ENCODE results near the gene SLC1A5.
"Not testable (repeated sequence)": the region's sequence is repeated elsewhere in the genome, so short reads cannot be mapped to it uniquely, and the experiment has no call there.

The SLC1A5 gene

DNA sequence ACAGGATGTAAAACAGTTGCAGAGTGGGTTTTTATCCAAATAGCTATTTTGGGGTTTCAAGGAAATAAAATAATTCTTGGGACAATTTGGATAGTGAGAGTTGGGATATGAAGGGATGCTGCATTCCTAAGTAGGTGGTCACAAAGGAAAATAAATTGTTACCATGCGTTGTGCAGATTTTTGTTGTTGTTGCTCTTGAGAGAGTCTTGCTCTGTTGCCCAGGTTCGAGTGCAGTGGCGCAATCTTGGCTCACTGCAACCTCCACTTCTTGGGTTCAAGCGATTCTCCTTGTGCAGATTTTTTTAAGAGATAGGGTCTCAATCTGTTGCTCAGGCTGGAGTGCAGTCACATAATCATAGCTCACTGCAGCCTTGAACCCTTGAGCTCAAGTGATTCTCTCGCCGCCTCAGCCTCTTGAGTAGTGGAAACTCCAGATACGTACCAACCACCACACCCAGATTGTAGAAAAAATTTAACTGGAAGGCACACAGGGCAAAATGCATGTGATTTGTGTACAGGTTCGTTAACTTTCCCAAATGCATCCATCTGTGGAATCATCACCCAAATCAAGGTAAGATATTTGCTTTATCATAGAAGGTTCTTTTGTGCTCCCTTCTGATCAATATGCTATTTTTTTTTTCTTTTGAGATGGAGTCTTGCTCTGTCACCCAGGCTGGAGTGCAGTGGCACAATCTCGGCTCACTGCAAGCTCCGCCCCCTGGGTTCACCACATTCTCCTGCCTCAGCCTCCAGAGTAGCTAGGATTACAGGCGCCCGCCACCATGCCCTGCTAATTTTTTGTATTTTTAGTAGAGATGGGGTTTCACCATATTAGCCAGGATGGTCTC lies 16.0 kb downstream of the SLC1A5 start:
- DNase-seq, result no peak

DNA sequence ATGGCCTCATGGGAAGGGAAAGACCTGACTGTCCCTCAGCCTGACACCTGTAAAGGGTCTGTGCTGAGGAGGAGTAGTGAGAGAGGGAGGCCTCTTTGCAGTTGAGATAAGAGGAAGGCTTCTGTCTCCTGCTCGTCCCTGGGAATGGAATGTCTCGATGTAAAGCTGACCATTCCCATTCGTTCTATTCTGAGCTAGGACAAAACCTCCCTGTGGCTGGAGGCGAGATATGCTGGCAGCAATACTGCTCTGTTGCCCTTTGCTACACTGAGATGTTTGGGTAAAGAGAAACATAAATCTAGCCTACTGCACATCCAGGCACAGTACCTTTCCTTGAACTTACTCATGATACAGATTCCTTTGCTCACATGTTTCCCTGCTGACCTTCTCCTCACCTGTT lies 19.6 kb downstream of the SLC1A5 start:
- DNase-seq, result not testable (repeated sequence)

DNA sequence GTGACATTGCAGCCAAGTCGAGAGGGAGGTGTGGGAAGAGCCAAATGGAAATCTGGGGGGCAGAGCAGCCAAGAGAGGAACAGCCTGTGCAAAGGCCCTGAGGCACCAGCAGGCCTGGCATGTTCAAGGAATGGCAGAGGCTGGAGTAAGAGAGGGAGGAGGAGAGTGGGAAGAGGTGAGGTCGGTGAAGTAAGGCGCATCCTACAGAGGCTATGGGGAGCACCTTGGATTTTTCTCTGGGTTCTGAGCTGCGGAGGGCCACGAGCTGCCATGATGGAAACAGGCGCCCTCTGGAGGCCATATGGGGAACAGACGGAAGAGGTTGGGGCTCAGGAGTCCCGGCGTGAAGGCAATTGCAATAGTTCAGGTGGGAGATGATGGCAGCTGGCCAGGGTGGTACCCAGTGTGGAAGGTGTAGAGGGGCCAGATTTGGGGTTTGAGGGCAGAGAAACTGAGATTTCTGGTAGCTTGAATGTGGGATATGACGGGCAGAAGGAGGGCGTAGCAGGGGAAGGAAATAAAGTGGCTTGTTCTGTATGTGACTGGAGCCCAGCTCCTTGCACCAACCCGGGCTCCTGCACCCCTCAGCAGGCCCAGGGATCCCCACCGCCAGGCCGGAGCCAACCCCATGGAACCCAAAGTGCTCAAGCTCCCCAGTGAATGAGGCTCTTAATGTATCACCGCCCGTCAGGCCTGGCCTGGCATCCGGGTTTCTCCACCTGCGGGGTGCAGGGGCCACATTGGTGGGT lies 21.7 kb downstream of the SLC1A5 start:
- no peak for DNase-seq

DNA sequence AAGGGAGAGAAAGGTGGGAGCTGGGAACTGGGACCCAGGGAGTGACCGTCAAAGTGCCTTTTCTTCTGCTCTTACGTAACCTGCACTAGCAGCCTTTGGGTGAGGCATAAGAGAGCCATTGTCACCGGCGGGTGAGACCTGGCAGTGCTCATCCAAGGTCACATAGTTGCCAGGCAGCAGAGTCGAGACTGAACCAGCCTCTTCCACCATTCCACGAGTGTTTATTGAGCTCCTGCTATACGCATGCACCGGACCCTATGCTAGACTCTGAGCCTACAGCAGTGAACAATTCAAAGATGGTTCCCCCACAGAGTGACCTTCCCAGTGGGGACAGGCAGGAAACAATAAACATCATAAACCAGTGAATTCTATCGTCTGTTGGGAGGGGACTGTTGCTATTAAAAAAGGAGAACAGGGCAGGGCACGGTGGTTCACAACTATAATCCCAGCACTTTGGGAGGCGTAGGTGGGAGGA lies 23.5 kb downstream of the SLC1A5 start:
- peak in 2 of 56 donors; percentile 9 to 30 for DNase-seq

DNA sequence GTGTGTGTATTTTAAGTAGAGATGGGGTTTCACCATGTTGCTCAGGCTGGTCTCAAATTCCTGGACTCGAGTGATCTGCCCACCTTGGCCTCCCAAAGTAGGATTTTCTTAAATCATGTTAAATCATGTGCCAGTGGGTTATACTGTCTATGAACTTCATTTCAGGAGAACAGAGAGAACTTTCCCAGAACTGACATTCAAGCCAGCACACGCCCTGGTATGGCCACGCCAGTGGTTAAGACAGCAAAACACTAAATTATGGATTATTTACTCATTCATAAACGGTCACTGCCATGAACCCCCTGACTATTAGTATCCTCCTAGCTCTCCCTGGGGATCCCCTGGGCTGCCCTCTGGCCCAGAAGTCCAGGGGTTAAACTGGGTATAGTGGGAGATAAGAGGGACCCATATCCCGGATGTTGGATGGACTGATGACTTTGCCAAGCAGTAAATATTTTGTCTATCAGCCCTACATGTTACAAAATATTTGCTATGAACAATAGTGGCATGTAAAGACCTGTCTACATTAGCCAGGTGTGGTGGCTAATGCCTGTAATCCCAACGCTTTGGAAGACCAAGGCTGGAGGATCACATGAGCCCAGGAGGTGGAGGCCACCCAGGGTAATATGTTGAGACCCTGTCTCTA lies 26.0 kb downstream of the SLC1A5 start:
- no peak for DNase-seq

DNA sequence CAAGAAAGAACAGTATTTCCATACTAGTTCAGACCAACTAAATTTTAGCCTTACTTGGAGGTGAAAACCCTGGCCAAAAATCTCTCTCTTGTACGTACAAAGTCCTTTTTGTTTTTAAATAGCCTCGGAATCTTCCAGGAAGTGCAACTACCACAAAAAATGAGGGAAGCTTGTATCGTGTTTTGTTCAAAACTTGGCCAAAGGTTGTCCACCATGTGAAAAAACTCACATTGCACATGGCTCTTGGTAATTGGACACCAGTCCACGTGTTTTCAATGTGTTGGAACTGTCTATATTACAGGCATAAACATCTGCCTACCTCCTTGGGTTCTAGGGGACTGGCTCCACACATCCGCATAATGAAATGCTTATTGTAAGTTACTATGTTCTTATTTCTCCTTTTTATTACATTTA lies 27.0 kb downstream of the SLC1A5 start:
- DNase-seq, result no peak

DNA sequence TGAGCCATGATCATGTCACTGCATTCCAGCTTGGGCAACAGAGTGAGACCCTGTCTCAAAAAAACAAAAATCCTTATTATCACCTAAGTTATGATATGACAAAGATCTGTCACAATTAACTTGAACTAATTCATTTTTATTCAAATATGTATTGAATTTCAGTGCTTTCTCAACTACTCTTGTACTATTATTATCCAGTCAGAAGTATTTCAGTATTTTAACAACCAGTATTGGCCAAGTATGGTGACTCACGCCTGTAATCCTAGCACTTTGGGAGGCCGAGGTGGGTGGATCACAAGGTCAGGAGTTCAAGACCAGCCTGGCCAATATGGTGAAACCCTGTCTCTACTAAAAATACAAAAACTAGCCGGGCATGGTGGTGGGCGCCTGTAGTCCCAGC lies 27.5 kb downstream of the SLC1A5 start:
- not testable (repeated sequence) for DNase-seq

DNA sequence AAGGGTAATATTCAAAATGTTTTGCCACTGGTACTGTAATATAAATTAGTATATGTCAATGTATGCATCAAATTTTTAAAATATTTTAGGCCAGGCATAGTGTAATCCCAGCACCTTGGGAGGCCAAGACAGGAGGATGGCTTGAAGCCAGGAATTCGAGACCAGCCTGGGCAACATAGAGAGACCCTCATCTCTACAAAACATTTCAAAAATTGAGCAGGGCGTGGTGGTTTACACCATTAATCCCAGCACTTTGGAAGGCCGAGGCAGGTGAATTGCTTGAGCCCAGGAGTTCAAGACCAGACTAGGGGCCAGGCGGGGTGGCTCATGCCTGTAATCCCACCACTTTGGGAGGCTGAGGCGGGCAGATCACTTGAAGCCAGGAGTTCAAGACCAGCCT lies 28.0 kb downstream of the SLC1A5 start:
- no peak for DNase-seq

DNA sequence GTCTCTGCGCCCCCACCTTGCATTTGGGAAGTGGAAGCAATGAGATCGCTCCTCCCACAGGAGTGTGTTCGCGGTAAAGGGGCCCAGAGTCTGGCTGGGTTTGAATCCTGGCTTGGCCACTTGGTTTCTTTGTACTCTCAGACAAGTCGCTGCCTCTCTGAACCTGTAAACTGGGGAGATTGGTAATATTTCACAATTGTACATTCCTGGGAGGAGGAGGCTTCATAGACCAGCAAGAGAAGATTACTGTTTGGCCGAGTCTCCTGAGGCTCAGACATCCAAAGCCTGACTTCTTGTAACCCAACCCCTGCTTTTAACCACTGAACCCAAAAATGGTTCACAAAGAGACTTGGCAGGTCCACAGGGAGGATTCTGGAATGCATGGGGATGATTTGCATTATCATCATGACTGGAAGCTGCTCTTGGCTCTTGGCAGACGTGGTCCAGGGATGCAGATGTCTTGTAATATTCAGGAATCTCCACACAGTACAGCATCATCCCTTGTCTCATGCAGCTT lies 28.5 kb downstream of the SLC1A5 start:
- DNase-seq, result no peak

DNA sequence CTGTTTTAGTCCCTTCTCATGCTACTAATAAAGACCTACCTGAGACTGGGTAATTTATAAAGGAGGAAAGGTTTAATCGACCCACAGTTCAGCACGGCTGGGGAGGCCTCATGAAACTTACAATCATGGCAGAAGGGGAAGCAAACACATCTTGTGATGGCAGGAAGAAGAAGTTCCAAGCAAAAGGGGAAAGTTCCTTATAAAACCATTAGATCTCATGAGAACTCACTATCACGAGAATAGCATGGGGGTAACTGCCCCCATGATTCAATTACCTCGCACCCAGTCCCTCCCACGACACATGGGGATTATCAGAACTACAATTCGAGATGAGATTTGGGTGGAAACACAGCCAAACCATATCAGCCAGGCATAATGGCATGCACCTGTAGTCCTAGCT lies 29.2 kb downstream of the SLC1A5 start:
- no peak for DNase-seq

DNA sequence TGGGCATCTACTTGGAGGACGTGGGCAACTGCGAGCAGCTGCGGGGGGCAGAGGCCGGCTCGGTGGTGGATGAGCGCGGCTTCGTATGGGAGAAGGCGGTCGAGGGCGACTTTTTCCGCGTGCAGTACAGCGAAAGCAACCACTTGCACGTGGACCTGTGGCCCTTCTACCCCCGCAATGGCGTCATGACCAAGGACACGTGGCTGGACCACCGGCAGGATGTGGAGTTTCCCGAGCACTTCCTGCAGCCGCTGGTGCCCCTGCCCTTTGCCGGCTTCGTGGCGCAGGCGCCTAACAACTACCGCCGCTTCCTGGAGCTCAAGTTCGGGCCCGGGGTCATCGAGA lies 31.9 kb downstream of the SLC1A5 start:
- no peak for DNase-seq

DNA sequence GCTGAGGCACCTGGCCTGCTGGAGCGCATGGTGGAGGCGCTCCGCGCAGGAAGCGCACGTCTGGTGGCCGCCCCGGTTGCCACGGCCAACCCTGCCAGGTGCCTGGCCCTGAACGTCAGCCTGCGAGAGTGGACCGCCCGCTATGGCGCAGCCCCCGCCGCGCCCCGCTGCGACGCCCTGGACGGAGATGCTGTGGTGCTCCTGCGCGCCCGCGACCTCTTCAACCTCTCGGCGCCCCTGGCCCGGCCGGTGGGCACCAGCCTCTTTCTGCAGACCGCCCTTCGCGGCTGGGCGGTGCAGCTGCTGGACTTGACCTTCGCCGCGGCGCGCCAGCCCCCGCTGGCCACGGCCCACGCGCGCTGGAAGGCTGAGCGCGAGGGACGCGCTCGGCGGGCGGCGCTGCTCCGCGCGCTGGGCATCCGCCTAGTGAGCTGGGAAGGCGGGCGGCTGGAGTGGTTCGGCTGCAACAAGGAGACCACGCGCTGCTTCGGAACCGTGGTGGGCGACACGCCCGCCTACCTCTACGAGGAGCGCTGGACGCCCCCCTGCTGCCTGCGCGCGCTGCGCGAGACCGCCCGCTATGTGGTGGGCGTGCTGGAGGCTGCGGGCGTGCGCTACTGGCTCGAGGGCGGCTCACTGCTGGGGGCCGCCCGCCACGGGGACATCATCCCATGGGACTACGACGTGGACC lies 32.4 kb downstream of the SLC1A5 start:
- DNase-seq, result no peak

DNA sequence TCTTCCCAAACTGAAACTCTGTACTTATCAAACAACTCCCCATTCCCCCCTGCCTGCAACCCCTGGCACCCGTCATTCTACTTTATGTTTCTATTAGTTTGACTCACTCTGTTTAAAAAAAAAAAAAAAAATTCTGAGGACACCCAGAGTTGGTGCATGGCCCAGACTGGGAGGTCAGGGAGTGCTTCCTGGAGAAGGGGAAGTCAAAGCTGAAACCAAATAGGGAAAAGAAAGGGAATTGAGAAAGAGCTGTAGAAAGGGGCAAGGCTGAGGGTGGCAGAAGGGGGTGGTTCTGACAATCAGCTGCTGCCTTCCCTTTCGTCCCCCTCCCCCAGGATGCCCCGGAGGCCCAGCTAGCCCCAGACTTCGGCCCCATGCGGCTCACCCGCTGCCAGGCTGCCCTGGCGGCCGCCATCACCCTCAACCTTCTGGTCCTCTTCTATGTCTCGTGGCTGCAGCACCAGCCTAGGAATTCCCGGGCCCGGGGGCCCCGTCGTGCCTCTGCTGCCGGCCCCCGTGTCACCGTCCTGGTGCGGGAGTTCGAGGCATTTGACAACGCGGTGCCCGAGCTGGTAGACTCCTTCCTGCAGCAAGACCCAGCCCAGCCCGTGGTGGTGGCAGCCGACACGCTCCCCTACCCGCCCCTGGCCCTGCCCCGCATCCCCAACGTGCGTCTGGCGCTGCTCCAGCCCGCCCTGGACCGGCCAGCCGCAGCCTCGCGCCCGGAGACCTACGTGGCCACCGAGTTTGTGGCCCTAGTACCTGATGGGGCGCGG lies 33.1 kb downstream of the SLC1A5 start:
- DNase-seq, result no peak

DNA sequence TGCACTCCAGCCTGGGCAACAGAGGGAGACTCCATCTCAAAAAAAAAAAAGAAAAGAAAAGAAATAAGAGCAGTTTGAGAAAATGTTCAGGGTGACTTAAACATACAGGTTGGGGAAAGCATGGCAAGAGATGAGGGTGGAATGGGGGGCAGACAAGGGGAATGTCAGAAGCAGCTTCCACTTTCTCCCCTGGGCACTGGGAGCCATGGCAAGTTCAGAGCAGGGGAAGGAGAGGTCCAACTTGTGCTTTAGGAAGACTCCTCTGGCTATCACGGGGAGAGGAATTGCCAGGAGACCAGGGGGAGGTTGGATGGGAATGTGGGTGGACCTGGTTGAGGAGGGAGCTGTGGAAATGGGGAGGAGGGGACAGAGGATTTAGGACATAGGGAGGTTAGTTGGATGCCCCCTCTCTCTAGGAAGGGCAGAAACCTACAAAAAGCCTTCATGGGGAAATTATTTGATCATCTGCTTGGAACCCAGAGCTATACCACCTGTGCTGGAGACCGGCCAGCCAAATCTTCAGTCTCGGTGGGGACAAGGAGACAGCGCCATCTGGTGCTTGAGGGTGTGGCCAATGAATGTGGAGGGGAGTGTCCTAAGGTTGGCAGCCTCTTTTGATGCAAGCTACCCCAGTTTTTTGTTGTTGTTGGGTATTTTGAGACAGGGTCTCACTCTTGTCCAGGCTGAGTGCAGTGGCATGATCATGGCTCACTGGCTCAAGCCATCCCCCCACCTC lies 34.8 kb downstream of the SLC1A5 start:
- DNase-seq, result peak in 2 of 56 donors; percentile 5 to 24

DNA sequence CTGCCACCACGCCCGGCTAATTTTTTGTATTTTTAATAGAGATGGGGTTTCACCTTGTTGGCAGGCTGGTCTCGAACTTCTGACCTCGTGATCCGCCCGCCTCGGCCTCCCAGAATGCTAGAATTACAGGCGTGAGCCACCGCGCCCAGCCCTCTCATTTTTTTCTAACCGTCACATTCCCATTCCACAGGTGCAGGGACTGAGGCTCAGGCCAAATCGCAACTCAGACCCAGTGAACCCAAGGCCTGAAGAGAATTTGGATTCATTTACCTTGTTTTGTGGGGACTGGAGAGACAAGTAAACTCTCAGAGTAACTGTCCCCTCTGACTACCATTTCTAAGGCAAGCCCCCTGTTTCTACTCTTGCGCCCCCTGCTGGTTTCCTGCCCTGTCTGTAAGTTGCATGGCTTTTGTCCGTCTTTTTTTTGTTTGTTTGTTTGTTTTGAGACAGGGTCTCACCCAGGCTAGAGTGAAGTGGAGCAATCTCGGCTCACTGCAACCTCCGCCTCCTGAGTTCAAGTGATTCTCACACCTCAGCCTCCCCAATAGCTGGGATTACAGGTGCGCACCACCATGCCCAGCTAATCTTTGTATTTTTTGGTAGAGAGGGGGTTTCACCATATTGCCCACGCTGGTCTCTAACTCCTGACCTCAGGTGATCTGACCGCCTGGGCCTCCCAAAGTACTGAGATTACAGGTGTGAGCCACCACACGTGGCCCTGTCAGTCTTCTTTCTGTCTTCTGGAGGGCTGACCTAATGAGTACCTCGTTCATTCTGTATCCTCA lies 39.9 kb downstream of the SLC1A5 start:
- DNase-seq, result peak in 15 of 56 donors; percentile 6 to 60 (median 25)

DNA sequence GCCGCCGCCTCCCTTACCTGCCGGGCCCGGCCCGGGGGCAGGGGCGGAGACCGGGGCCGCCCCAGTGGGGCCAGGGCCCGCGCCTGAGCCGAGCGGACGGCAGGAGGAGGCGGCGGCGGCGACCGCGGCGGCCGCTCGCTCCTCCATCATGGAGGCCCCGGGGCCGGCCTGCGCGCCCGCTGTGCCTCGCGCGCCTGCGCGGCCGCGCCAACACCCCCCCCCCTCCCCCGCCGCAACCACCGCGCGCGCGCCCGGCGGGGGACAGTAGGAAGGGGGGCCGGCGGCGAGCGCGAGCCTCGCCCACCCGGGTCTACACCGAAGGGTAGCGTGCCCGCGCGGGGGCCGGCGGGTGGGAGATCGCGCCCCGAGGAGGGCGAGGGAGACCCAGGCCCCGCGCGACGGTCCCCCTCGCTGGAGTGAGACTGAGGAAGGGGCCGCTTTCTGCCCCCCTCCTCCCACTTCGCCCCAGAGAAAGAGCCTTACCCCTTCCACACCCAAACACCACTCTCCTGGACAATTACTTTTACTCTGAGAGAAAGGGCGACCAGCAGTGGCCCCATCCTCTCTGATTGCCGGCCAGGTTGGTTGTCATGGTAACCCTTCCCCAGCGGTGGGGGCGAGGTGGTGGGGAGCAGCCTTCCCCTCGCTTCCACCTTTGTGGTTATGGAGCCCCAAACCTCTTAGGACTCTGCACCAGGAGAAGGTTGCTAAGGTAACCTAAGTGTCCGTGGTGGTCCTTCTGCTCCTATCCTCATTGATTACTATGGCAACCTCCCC lies 41.9 kb downstream of the SLC1A5 start, which contains the start of gene STRN4:
Gene STRN4, minus strand, starts transcription at position 170 of the 777 bp plus-strand sequence. Its CDS starts 20 bp downstream, at position 150.
- peak in 24 of 56 donors; percentile 16 to 69 (median 46) for DNase-seq

DNA sequence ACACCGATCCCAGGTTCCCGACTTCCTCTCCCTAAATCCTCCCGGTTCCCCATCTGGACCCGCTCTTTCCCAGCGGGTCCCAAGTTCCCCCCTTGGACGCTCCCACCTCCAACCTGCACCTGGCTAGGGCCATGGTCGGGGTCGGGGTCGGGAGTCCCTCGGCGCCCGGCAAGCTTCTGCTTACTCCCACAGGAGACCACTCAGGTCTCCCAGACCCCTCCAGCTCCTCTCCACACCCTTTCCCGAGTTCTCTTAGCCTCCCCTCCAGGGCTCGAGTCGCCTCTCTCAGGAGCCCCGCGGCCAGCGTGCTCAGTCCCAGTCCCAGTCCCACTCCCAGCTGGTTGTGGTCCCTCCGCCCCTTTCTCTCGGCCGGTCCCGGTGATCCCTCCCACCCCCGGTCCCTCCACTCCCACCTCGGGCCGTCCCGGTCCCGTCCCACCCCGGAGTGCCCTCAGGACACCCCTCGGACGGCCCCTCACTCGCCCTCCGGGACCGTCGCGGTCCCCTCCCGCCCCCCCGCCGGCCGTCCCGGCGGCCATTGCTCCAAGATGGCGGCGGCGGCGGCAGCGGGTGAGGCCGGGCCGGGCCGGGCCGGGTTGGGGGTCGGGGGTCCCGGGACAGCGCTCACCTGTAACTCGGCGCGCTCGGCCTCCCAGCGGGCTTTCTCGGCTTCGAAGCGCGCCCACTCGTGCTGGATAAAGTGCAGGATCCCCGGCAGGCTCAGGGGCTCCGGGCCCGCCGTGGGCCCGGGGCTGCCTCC lies 42.7 kb downstream of the SLC1A5 start, which contains the start of gene FKRP:
Gene FKRP, plus strand, starts transcription at position 537 of the 760 bp plus-strand sequence. CDS start 9,394 bp downstream, outside the sequence.
- DNase-seq, result peak in 16 of 56 donors; percentile 13 to 58 (median 38)

Data from amygdala (tissue), 56 donors.